Esophagus squamous epithelium (tissue), 4 donors: ENCODE data around the gene PCDHB7.

Source experiments
- CTCF ChIP-seq, 6 experiments: fragments of 450-650 bp in 4 of 6; fragments of 200-600 bp in 2 of 6; sonication (generic) in 2 of 6; IDR thresholded peaks; one replicate each; pipeline ENCODE4 v1.5.1; 2016 to 2019; ENCODE audit warnings: antibody characterized with exemption in 6 of 6, mild to moderate bottlenecking in 4 of 6, moderate library complexity in 4 of 6
- POLR2A ChIP-seq, 4 donors: fragments of 450-650 bp; IDR thresholded peaks; one replicate each; pipeline ENCODE4 v1.6.1; 2017; ENCODE audit warnings: antibody characterized with exemption in 4 of 4, mild to moderate bottlenecking in 4 of 4, moderate library complexity in 3 of 4

GRCh38 chr5:141135718-141136266 lies 36.7 kb upstream of the PCDHB7 start:
- TF ChIP-seq POLR2A (IDR thresholded peaks at IDR 0.05), result no peak
- no peak for TF ChIP-seq CTCF (IDR thresholded peaks at IDR 0.05)
